HuH-7.5 (cell line): Measurements from ENCODE around the gene PDE4DIP.
"Not testable (repeated sequence)": the region's sequence is repeated elsewhere in the genome, so short reads cannot be mapped to it uniquely, and the experiment has no call there.

Experiments used
- DNase-seq: peaks from one replicate; pipeline ENCODE4 v3.0.0; 2011; ENCODE audit warnings: low spot score

Gene PDE4DIP

DNA sequence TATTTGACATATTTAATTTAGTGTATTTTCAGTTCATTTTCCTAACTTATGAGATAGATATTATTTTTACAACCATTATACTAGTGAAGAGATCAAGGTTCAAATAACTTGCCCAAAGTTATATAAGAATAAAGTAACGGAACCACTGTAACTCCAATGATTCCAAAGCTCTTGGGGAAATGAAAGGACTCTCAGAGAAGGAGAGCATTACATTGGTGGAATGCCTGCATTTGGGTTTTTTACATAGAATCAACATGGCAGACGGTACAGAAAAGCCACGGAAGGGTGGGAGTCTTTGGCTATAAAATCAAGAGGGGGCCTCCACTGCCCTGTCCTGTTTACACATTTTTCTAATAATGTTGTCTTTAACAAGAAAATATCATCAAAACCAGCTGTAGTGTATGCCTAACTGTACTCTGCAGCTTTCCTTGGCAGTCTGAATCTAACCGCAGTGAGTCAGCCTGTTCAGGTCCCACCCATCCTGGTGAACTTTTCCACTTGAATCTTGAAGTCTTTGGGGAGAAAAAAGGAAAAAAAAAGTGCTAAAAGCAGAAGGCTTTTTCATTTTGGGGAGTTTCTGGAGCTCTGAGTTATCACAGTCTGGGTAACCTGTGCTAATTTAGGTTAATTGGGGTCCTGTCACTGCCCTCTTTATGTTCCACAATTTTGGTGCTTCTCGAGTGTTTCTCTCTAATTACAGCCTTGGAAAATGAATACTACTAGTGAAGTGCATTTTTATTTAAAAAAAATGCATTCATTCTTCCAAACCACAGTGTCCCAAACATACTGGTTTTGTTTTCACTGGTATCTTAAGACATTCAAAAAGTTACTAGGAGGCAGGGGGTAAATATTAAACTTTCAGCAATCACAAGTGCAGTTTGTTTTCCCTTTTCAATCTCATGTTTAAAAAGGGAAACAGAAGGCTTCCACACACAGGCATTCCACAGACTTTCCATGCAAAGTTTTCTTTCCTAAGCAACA is 30.5 kb downstream of the PDE4DIP start:
- DNase-seq = not testable (repeated sequence)

DNA sequence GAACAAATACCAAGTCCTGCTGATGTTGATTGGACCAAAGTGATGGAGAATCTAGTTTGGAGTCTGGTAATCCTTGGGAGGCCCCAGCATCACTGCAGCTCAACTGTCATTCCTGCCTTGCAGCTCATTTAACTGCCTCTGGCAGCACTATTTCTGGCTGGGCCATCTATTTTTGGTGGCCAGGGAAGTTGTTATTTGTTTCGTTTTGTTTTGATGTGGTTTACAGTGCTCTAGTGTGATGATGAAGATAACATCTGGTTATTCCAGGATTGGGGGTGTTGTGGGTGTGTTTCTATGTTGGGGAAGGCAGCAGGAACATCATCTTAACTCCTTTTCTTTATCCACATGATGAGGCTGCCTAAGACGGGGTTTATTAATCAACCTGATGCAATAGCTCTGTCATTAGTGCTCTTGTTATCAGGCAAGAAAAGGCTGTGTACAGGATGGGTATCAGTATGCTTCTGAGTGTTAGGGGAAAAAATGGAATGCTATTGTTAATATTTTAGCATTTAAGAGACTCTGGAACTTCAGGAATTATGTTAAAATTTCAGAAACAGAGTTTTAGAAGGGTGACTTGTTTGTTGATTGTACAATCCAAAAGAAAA is 35.7 kb downstream of the PDE4DIP start:
- DNase-seq = not testable (repeated sequence)

DNA sequence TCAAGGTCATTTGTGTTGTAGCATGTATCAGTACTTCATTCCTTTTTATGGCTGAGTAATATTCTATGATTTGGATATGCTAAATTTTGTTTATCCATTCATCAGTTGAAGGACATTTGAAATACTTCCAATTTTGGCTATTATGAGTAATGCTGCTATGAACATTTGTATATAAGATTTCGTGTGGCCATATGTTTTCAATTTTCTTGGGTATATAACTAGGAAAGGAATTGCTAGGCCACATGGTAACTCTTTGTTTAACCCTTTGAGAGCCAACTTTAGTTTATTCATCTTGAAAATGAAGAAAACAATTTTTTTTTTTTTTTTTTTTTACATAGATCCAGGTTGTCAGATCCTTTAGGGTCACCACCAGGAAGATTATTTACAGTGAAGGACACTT is 37.0 kb downstream of the PDE4DIP start:
- not testable (repeated sequence) for DNase-seq

DNA sequence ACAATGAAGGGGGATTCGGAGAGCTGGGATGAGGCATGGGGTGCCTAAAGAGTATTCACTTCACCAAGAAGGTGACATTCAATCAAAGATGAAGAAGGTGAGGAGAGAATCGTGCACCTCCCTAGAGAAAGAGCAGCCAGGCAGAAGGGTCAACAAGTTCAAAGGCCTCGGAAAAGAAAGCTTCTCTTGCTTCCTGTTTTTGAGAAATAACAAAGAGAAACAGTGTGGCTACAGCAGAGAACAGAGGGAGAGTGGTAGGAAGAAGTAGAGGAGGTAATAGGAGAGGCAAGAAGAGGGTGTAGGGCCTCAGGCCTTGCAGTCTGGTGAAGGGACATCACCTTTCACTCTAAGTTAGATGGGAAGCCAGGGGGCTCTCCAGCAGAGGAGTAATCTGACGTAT is 41.0 kb downstream of the PDE4DIP start:
- DNase-seq = not testable (repeated sequence)

DNA sequence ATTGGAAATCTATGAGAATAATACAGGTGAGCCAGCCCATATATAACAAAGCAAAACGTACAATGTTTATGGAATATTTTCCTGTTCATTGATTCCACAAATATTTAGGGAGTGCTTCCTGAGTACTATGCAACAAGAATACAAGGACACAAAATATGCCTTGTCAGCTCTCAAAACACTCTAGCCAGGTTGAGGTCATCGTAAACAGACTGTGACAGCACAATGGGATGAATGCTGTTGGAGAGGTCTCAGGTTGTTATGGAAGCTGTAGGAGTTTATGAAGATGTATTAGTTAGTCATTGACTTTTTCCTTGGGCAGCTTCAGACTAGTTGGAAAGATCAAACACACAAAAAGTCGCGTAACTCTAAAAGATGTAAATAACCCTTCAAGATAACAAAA is 42.1 kb downstream of the PDE4DIP start:
- not testable (repeated sequence) for DNase-seq

DNA sequence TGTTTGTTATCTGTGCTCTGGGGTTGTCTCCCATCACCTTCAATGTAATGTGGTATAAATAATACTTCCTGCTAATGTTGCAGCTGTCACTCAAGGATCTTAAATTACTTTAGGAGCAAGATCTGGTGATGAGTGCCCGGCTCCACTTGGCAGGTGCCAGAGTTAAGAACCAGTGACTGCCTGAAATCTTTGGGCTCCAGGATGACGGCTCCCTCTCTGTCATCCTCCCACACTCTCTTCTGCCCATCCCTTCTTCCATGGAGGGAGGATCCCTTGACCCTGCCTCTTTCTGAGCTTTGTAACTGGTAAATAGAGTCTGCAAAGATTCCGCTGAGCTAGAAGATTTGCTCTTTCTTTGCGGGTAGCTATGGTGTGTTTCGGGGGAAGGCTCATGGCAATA is 44.4 kb downstream of the PDE4DIP start:
- not testable (repeated sequence) for DNase-seq

DNA sequence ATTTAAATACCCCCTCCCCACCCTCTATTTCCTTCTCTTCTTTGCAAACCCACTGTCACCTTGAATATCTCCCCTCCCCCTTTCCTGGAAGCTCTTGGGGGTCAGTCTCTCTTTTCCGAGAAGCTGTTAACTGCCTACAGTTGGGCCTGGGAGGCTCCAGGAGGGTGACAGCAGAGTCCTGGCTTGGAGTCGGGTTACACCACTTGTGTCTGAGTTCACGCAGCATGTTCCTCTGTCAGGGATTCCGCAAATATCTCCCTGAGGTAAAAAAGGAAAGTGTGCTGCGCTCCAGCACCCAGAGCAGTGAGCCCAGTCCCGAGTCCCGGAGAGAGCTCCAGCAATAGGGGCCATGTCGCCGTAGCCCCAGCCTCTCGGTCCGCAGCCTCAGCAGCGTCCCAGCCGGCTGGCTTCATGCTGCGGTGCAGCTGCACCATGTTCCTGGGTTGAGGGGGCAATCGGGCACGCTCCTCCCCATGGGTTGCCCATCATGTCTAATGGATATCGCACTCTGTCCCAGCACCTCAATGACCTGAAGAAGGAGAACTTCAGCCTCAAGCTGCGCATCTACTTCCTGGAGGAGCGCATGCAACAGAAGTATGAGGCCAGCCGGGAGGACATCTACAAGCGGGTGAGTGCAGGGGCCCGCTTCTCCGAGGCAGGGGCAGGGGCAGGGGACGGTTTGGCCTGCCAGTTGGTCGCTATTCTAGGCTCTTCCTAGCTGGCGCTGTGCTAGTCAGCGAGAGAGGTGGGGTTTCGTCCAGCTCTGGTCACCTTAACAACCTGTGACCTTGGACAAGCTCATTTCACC is 45.2 kb downstream of the PDE4DIP start:
- not testable (repeated sequence) for DNase-seq

DNA sequence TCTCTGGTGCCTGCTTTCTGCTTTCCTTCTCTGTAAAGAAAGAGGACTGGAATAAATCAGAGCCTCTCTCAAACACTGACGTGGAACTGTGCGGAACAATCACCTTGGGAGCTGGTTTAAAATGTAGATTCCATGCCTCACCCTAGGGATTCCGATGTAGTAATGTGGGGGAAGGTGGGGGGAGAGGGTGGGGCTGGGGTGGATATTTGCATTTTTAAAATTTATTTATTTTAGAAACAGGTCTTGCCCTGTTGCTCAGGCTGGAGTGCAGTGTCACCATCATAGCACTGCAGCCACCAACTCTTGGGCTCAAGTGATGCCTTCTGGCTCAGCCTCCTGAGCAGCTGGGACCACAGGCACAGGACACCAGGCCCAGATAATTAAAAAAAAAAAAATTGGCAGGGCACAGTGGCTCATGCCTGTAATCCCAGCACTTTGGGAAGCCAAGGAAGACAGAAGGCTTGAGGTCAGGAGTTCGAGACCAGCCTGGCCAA is 45.9 kb downstream of the PDE4DIP start:
- not testable (repeated sequence) for DNase-seq

DNA sequence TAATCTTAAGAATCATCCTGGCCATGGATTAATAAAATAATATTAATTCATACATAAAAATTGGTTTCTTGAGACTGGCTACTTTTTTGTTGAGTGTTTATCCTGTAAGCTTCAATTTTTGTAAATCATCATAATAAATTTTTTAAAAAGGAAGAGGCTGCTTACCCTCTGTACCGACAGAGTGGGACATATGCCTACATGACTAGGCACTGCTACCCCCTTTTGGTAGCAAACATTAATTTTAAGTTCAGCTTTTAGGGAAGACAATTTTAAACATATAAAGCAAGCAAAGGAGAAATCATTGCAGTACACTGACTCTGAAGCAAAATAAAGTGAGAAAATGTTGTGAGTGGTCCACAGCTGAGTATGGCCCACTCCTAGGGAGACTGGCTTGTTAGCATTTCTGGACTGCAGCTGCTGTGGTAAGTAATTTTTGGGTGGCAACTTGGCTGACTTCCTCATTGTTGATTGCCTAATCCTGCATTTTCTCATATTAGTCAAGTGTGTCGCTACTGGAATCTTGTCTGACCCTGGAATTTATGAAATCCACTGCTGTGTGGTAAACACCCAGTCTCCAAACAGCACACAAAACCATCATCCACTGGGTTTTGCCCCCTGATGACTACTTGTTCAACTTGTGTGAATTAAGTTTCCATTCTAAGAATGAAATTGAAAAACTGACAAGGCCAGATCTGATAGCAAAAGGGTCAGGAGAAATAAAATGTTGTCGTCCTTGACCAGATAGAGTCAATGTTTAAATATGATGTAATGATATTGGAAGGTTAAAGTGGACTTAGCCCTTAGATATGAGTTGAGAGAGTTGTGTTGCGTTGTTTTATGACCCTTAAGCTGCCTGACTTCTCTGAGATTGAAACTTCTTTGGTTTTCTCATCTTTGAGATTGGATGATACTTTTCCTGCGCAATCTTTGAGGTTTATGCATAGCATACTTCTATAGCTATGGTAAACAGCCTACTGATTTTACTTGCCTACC is 50.4 kb downstream of the PDE4DIP start:
- not testable (repeated sequence) for DNase-seq

DNA sequence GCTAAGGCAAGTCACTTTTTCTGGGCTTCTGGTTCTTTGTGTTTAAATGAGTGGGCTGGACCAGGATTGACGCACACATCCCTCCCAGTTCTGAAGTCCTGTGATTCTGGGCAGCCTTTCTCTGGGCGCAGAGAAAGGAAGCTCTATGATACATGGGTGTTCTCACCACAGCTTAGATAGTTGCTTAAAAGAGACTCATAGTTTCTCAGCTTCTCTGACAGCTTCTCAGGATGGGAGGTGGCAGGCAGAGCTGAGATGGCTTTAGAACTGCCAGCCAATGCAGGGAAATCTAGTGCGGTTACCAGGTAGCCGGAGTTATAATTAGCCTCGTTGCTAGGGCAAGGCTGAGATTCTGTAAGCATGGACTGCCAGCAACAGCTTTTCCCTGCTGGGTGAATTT is 55.8 kb downstream of the PDE4DIP start:
- DNase-seq = not testable (repeated sequence)

DNA sequence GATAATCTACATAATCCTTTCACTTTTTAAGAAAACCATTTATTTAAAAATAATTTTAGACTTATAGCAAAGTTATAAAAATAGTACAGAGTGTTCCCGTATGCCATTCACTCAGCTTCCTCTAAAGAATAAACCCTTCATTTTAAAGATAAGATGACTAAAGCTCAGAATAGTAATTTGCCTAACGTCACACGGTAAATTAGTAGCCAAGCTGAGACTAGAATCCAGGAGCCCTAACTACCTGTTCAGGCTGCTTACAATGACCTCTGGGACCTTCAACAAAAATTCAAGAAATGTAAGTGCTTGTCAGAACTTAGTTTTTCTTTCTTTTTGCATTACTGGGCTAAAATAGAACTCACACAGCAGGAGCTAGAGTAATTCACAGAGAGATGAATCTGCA is 56.5 kb downstream of the PDE4DIP start:
- not testable (repeated sequence) for DNase-seq

DNA sequence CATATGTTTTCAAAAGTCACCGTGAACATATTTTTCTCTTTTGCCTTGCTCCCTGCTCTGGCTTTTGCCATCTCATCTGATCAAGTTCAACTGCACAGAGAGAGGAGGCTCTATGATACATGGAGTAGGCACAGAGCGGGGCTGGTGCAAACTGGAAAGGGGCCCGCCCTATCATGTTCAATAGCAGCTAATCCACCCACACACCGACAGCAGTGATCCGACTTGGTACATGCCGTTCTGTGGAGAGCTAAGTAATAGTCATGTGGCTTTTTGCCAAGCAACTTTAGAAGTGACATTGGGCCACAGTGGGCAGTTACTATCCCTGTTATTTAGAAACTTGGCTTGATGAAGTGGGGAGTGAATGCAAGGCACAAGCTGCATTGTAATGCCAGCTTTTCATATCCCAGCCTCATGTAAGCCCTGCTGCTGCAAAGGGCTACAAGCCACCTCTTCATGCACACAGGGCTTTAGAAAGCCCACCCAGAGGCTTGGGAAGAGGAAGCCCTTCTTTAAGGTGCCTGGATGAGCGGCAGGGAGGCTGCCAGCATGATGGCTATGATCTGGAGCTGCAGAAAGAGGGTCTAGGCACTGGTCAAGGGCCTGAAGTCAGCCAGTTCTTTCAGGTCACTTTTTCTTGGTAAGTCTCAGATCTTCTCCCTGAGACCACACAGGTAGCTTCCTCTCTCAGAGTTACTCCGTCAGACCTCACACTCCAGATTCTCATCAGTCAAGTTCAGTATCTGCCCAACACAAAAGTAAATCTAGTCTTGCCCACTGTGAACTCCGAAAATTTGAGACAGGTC is 57.1 kb downstream of the PDE4DIP start:
- not testable (repeated sequence) for DNase-seq

DNA sequence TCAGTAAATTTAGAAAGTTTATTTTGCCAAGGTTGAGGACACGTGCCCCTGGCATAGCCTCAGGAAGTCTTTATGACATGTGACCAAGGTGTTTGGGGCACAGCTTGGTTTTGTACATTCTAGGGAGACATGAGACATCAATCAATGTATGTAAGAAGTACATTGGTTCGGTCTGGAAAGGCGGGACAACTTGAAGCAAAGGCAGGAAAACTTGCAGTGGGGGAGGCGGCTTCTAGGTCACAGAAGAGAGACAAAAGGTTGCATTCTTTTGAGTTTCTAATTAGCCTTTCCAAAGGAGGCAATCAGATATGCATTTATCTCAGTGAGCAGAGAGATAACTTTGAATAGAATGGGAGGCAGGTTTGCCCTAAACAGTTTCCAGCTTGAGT is 57.7 kb downstream of the PDE4DIP start:
- DNase-seq = not testable (repeated sequence)

DNA sequence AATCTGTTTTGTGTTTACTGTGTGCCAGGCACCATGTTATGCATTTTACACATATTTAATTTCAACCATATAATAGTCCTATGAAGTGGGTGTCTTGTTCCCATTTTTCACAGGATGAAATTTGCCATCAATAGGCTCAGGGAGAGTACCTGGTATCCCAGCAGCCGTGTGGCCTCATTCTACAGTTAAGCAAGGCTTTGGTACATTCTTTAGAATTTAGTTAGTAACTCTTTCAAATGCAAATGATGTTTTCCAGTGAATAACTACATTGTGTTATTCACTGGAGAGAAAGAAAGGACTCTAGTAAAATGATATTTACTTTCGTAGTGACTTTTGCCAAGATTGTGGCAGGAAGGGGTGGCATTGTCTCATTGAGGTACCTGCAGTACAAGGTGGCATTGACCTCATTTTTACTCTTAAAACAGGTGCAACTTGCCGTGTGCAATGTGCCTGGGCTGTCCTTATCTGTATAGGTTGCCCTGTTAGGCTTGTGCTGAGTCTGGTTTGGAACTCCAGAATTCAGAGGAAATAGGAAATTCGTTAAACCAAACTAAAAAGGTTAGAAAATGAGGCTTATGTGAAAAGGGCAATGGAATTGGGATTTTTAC is 65.1 kb downstream of the PDE4DIP start:
- not testable (repeated sequence) for DNase-seq

DNA sequence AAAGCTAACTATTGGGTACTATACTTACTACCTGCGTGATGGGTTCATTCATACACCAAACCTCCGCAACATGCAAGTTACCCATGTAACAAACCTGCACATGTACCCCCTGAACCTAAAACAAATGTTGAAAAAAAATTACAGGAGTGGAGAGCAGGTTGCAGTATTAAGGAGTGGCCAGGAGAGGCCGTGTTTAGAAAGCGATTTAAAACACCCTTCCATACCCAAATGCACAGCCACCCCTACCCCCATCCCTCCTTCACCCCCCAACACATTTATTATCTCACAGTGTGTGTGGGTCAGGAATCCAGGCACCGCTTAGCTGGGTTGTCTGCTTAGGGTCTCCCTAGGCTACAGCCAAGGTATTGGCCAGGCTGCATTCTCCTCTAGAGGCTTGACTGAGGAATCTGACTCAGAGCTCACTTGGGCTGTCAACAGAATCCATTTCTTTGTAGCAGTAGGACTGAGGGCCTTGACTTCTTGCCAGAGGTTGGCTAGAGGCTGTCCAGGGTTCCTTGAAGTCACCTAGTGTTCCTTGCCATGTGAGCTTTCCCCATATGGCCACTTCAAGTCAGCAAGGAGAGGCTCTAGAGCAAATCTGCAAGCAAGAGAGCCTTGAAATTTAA is 67.2 kb downstream of the PDE4DIP start:
- not testable (repeated sequence) for DNase-seq

DNA sequence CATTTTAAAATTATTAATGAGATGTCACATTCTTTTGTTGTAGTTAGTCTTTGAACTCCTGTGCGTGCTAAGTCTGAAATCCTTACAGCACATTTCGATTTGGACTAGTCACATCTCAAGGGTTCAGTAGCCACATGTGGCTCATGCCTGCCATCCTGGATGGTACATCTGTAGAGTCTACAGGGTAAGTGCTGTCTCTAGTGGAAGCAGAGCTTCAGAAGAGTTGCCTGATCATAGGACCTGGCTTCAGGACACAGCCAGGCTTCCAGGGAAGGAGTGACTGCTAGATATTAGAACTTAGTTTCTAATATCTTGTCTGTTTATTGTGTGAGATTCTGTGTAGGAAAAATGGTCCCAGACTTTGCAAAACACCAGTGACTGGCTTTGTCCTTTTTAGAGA is 72.0 kb downstream of the PDE4DIP start:
- DNase-seq = not testable (repeated sequence)

DNA sequence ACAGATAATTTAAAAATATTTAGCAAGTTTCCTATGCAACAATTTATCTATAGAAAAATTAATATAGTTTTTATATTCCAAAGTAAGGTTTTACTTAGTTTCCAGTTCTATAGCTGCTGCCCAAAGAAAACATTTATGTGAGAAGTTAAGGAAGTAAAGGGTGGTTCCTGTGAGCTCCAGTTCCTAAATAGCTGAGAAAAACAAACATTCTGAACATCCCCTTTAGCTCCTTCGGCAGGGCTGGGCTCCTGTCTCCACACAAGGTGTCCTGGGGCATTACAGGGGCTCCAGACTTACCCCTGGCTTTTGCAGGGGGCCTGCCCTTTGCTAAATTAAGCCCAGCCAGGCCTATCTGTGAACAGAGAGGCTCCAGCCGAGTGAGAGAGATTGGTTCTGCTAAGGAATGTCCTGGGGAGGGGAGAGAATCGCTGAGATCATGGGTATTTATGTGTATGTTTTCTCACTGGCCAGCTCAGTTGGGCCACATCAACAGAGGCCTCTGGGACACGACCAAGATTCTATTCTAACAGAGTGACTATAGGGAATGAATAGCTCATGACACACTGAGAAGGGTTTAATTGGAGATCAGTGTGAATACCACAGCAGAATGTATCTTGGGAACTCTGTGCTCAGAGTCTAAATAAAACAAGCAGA is 72.6 kb downstream of the PDE4DIP start:
- not testable (repeated sequence) for DNase-seq

DNA sequence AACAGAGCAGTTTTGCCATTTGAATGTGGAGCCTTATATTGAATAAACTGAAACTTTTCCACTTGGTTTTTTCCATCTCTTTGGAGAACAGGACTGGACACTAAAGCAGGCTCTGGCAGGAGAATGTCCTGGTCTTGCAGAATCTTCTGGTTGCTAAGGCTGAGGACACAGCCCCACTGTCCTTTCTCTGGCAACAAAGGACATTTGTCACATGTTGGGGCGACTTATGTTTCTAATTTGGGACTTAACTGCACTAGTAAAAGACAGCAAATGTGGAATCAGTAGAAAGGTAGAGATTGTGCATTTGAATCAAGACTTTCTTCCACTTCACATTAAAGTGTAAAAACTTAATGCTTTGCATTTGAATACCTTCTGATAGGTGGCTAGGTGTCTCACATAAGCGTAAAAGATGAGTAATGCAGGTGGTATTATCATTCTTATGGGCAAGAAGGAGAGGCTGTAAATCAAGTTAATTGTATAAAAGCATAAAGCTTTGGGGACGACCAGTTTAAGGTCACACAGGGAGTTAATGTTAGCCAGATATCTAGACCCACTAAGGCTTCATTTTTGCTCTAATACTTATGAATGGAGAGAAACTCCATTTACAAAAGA is 74.7 kb downstream of the PDE4DIP start:
- DNase-seq = not testable (repeated sequence)
